HepG2 (cell line): ENCODE results near the gene JMJD8.

Experiments
- CTCF ChIP-seq: sonication (generic); formaldehyde crosslinking; IDR thresholded peaks from 2 replicates; pipeline ENCODE4 v1.5.0; 2020; ENCODE audit warnings: mild to moderate bottlenecking, missing genetic modification reagents, moderate library complexity
- EP300 ChIP-seq, 3 experiments: sonication (generic) in 1 of 3; formaldehyde crosslinking in 1 of 3; IDR thresholded peaks; 2 replicates each; pipeline versions ENCODE4 v1.5.1 to v1.6.1; 2011 to 2020; ENCODE audit warnings: low read depth in 2 of 3, low read length in 2 of 3, borderline replicate concordance in 1 of 3, improper control_type of control experiment in 1 of 3, mild to moderate bottlenecking in 1 of 3, missing genetic modification reagents in 1 of 3, moderate library complexity in 1 of 3
- EZH2 ChIP-seq: conservative IDR thresholded peaks from 2 replicates; pipeline ENCODE4 v1.6.1; 2012; ENCODE audit warnings: mild to moderate bottlenecking, low read depth, low read length, moderate library complexity
- ZBTB14 ChIP-seq: sonication (generic); formaldehyde crosslinking; IDR thresholded peaks from 2 replicates; pipeline ENCODE4 v1.4.0; 2020; ENCODE audit warnings: missing genetic modification reagents
- ZBTB4 ChIP-seq: sonication (generic); formaldehyde crosslinking; IDR thresholded peaks from 2 replicates; pipeline ENCODE4 v1.4.0; 2020; ENCODE audit warnings: missing genetic modification reagents, mild to moderate bottlenecking, borderline replicate concordance

- TF ChIP-seq EP300 (IDR thresholded peaks at IDR 0.05; ENCODE audit: low read depth in 2 of 2, low read length in 2 of 2) (no peak), EP300 (CRISPR knock-in tag; IDR thresholded peaks at IDR 0.05; ENCODE audit: borderline replicate concordance) (no peak), ZBTB14 (CRISPR knock-in tag) (no peak), EZH2 (no peak), ZBTB4 (CRISPR knock-in tag) (no peak), CTCF (CRISPR knock-in tag) (no peak)
These were observed 48.2 kb upstream of the JMJD8 start for GRCh38 chr16:732332-732731.
